ENCODE measurements around the gene UFL1. TPM values are rescaled to one million over a fixed set of nuclear protein-coding genes. Genes with fewer than 3 reads are reported as not detected.

Gene UFL1
- total RNA-seq, 4 donors from 2014 or later, result 22.6 to 31.6 (median 27.0) TPM

DNA sequence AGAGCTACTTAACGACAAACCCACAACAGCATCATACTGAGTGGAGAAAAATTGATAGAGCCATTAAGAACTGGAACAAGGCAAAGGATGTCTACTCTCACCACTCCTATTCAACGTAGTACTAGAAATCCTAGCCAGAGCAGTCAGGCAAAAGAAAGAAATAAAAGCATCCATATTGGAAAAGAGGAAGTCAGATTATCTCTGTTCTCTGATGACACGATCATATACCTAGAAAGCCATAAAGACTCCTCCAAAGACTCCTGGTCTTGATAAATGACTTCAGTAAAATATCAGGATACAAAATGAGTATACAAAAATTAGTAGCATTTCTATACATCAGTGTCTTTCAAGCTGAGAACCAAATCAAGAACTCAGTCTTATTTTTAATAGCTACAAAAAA, 24.3 kb downstream of the UFL1 start:
- TF ChIP-seq, protein P1, sequence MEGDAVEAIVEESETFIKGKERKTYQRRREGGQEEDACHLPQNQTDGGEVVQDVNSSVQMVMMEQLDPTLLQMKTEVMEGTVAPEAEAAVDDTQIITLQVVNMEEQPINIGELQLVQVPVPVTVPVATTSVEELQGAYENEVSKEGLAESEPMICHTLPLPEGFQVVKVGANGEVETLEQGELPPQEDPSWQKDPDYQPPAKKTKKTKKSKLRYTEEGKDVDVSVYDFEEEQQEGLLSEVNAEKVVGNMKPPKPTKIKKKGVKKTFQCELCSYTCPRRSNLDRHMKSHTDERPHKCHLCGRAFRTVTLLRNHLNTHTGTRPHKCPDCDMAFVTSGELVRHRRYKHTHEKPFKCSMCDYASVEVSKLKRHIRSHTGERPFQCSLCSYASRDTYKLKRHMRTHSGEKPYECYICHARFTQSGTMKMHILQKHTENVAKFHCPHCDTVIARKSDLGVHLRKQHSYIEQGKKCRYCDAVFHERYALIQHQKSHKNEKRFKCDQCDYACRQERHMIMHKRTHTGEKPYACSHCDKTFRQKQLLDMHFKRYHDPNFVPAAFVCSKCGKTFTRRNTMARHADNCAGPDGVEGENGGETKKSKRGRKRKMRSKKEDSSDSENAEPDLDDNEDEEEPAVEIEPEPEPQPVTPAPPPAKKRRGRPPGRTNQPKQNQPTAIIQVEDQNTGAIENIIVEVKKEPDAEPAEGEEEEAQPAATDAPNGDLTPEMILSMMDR (IDR thresholded peaks at IDR 0.05; ENCODE audit: low read depth), result no peak

GRCh38 chr6:96547654-96548053, 26.0 kb downstream of the UFL1 start:
- TF ChIP-seq, protein P1 (IDR thresholded peaks at IDR 0.05; ENCODE audit: low read depth), result no peak

DNA sequence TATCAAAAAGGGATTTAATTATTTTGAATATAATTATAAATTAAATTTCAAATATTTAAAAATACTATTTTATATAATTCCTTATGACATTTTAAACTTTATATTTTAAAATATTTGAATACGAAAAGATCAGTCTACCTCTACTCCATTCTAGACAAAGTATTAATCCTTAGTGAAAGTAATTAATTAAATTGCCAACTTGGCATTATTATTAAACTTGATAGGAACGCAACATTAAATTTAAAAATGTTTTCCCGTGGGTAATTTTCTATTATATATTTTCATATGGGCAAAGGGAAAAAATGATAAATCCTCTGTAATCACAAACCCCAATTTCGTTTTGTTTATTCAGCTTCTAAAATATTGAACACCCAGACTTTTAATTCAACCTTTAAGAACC, 33.0 kb downstream of the UFL1 start:
- TF ChIP-seq, protein P1 (IDR thresholded peaks at IDR 0.05; ENCODE audit: low read depth), result no peak

- TF ChIP-seq, protein P1 (IDR thresholded peaks at IDR 0.05; ENCODE audit: low read depth), result no peak
Observed at GRCh38 chr6:96562886-96563285, 41.3 kb downstream of the UFL1 start, which contains the start of gene FHL5. FHL5 (plus strand) TSS chr6:96563128; CDS start chr6:96603614, 40,486 bp downstream.

- TF ChIP-seq, protein P1 (IDR thresholded peaks at IDR 0.05; ENCODE audit: low read depth), result no peak
Observed at GRCh38 chr6:96563853-96564252, 42.2 kb downstream of the UFL1 start.

- TF ChIP-seq, protein P1 (IDR thresholded peaks at IDR 0.05; ENCODE audit: low read depth), result no peak
Observed at GRCh38 chr6:96570053-96570452, 48.4 kb downstream of the UFL1 start.

DNA sequence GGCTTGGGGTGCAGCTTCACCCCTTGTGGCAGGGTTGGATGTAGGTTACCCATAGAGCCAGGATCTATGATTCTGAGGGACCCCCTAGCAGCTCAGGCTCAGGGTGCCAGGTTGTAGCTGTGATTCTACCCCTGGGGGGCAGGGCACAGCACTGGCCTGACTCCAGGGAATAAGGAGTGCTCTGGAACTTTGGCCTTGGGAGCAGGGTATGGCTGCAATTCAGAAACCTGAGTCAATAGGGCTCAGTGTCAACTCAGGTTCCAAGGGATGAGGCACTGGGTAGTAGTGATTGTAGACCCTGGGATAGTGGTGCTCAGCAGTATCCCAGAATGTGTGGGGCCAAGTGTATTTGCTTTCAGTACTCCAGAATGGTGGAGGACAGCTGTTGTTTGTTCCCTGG, 49.9 kb downstream of the UFL1 start:
- TF ChIP-seq, protein P1 (IDR thresholded peaks at IDR 0.05; ENCODE audit: low read depth), result no peak
